Erythroblast (primary cell): Measurements from ENCODE around the gene CEP41.
"Not testable (repeated sequence)": the region's sequence is repeated elsewhere in the genome, so short reads cannot be mapped to it uniquely, and the experiment has no call there.

Experiments
- DNase-seq, 2 experiments: peaks; one replicate each; lab custom pipeline; 2025; lab: John Stamatoyannopoulos, UW
- GATA1 ChIP-seq: IDR thresholded peaks from 2 replicates; pipeline ENCODE4 v1.6.1; 2011; ENCODE audit warnings: low read depth, mild to moderate bottlenecking, control low read depth, low read length, moderate library complexity
- POLR2A ChIP-seq: IDR thresholded peaks from 2 replicates; pipeline ENCODE4 v1.6.1; 2011; ENCODE audit warnings: mild to moderate bottlenecking, low read length

Gene CEP41

DNA sequence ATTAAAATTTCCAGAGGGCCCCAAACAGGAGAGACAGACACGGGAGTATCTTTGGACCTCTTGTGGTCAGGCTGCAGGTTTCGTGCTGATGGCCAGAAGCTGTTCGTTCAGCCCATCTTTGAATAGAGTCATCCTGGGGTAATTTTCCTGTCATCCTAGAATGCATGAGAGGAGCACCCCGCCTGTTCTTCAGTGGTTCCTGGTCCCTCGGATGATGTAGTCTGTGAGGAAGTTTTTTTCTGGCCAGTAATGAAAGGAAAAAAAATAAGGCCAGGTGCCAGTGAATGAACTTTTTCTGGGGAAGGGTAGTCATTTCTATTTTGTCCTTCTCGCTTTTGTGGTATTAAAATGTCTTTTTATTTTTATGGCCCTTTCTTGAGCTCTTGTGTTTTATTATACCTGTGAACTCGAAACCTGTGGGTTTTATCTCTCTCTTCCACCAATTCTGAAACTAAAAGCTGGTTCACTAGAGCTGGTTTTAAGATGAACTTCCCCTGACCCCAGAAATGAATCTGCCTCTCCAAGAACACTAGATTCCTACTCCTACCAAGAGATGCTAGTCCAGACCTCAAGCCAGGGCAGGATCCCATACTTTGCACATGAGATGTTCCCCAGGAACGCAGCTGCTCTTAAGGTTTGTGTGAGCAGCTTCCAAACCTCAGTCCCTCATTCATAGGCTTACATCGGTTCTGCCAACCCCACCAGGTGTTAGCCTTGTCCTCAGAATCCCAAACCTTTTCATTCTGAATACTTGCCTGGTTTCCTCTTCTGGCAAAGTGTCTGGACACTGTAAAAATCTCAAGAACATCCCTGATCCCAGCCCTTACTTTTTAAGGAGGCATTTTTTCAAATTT is 35.7 kb upstream of the CEP41 start:
- no peak for DNase-seq
- no peak for TF ChIP-seq GATA1
- no peak for TF ChIP-seq POLR2A

DNA sequence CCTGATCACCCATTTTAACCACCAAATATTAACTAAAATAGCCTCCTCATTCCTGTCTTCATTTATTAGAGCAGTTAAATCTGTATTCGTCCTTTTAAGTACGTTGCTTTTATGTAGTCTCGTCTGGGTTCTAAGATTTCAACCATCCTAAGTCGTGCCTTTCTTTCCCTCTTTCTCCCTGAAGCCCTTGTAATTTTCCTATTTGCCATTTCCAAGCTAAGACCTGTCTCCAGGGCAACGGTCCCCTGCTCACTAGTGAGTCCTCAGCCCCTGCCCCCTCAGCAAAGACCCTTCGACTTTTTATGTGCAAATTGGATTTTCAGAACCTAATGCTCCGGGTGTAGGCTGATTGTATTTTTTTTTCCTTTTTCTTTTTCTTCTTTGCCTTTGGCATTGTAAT is 35.0 kb upstream of the CEP41 start:
- DNase-seq: no peak
- TF ChIP-seq POLR2A: no peak
- no peak for TF ChIP-seq GATA1

DNA sequence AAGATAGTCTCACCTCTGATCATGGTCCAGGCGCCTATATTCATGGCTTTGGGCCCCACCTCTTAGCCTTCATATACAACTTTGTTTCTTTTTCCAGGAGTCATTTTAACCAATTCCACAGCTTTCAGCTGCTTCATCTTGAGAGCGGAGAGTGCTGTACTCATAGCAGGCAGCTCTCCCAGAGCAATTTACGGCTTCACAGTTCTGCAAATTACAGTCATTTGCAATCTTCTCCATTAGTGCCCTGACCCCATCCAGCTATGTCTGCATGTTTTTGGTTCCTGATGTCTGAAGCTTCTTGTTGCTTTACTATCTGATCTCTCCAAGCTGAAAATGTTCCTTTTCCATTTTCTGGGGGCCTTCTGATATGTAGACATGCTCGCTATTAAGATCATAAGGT is 33.1 kb upstream of the CEP41 start:
- TF ChIP-seq GATA1 (no peak), POLR2A (no peak)
- DNase-seq: no peak

DNA sequence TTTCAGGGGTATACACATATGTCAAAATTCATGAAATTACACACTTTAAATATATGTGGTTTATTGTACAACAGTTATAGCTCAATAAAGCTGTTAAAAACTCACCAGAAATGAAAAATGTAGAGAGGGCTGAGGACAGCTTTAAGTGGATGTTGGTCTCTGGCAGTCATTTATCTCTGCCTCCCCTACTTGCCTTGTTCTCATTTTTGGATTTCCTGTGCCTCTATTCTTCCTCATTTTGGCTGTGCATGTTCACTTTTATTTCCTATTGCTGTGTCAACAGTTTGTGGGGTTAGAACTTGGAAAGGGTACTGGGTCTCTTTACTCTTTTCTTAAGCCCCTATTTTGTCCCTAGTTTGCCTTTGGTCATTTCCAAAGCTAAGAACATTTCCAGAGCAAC is 32.5 kb upstream of the CEP41 start:
- TF ChIP-seq GATA1: no peak
- TF ChIP-seq POLR2A: no peak
- DNase-seq: no peak

DNA sequence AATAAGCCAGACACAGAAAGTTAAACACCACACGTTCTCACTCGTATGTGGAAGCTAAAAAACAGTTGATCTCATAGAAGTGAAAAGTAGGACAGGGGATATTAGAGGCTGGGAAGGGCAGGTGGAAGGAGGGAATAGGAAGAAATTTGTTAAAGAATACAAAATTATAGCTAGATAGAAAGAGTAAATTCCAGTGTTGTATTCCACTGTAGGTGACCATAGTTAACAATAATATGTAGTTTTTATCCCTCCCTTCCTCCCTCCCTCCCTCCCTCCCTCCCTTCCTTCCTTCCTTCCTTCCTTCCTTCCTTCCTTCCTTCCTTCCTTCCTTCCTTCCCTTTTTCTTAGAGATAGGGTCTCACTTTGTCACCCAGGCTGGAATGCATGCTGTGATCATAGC is 31.2 kb upstream of the CEP41 start:
- TF ChIP-seq POLR2A (no peak), GATA1 (no peak)

DNA sequence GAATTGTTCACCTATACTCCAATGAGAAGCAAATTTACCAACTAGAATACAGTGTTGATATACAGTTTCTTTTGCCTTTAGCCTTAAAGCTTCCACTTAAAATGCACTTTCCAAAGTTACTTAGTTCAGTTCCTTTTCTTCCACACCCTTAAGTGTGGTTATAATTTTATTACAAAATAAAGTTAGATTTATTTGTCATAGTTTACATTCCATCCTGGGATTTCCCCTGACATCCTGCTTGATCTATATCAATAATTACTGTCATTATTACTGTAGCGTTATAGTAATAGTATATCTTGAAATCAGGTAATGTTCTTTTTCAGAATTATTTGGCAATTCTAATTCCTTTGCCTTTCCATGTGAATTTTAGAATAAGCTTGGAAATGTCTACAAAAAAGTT is 27.8 kb upstream of the CEP41 start:
- TF ChIP-seq GATA1 (no peak), POLR2A (no peak)
- no peak for DNase-seq

More for the DNA sequence above, 31.2 kb upstream of the CEP41 start:
- no peak for DNase-seq

DNA sequence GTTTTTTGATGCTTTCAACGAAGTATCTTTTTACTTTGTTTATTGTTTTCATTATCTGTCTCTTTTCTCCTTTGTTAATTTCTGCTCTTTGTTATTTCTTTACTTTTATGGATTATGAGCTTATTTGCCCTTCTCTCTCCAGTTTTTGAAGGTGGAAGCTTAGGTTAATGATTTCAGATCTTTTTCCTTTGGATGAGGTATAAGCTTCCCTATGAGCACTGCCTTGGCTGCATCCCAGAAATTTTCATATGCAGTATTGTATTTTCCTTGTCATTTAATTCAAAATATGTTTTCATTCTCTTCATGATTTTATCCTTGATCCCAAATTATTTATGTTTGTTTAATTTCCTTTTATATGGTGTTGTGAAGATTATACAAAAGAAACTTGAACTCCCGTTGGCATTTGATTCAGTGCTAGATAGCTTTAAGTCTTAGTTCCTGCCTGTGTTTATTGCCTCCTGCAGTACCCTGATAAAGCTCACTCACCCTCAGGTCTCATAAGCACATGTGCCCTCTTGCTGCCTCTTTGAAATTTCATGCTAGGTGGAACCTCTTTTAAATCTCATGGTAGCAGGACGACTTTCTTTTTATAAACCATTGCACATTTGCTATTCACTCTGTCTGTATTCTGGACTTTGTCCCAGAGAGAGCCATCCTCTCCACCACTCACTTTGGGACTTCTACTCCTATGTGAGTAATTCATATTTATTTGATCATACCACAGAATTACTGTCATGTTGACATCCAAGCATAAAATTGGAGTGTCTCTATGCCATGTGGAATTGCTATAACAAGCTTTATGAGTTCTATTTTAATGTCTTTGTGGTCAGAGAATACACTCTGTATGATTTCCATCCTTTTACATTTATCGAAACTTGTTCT is 23.0 kb upstream of the CEP41 start:
- DNase-seq: peak; percentile 63 to 86
- TF ChIP-seq POLR2A: no peak
- TF ChIP-seq GATA1: no peak

DNA sequence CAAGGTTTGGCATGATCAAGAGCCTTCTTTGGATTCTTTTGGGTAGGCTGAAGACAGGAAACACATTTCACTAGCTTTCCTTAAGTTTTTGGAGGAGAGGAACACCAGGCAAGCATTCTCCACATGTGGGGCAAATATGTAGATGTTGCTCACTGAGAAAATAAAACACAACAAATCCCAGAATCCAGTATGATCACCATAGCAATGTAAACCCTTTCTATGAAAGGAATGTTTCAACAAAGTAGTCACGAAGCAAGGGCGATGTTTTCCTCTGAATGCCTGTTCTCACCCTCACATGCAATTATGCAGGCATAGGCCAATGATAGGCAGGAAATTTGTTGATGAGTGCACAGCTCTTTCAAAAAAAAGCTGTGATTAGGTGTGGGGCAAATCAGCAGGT is 20.5 kb upstream of the CEP41 start:
- no peak for TF ChIP-seq GATA1
- no peak for DNase-seq

DNA sequence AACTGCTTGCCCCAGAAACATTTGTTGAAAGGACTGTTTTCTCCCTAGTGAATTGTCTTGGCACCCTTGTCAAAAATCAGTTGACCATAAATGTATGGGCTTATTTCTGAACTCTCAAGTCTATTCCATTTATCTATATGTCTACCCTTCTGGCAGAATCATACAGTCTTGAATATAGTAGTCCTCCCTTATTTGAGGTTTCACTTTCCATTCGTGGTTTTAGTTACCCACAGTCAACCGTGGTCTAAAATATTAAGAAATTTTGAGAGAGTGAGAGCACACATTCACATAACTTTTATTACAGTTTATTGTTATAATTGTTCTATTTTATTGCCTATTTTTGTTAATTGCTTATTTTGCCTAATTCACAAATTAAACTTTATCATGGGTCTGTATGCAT is 17.4 kb upstream of the CEP41 start:
- TF ChIP-seq POLR2A: no peak
- no peak for TF ChIP-seq GATA1
- DNase-seq: no peak

DNA sequence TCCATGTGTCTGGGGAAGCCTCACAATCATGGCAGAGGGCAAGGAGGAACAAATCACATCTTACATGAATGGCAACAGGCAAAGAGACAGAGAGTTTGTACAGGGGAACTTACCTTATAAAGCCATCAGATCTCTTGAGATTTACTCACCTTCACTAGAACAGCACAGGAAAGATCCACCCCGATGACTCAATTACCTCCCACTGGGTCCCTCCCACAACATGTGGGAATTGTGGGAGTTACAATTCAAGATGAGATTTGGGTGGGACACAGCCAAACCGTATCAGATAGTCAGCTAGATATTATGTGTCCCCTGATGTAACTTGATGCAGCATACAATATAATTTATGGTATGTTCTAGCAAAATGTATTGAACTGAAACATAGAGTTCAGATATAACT is 14.1 kb upstream of the CEP41 start:
- no peak for DNase-seq
- TF ChIP-seq GATA1 (no peak), POLR2A (no peak)

DNA sequence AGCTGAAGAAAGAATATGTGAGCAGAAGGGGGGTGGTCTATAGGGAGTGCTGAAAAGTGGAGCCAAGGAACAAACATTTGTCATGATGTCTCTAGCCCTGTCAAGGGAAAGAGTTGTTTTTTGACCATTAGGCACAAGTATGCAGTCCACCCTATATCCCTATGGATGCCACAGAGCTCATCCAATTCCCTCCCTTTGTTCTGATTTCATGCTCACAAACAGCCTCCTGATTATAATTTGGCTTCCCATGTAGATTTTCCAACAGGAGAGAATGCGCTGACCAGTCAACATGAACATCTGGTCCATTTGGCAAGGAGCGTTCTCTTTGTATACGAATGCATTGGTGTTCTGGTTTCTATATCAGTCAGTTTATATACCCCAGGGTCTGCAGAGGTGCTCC is 12.1 kb upstream of the CEP41 start:
- no peak for DNase-seq
- no peak for TF ChIP-seq GATA1
- TF ChIP-seq POLR2A: no peak

DNA sequence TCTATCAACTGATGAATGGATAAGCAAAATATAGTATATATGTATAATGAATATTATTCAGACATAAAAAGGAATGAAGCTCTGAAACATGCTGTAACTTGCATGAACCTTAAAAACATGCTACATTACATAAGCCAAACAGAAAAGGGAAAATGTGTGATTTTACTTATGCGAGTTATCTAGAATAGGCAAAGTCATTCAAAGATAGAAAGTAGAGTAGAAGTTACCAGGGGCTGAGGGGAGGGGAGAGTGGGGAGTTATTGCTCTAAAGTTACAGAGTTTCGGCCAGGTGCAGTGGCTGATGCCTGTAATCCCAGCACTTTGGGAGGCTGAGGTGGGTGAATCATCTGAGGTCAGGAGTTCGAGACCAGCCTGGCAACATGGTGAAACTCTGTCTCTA is 10.5 kb upstream of the CEP41 start:
- not testable (repeated sequence) for DNase-seq

DNA sequence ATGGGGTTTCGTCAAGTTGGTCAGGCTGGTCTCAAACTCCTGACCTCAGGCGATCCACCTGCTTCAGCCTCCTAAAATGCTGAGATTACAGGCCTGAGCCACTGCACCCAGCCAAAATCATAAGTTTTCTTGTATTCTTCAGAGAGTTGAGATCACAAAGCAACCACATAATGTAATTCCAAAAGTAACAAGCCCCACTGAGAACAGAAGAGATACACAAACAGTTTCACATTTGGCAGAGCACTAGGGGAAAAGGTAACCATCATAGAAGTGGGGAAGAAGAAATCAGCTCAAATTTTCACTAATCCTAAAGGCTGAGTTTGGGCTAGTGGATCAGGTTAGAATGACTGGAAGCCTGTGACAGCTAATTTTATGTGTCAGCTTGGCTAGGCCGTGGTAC is 5.4 kb upstream of the CEP41 start:
- no peak for DNase-seq

DNA sequence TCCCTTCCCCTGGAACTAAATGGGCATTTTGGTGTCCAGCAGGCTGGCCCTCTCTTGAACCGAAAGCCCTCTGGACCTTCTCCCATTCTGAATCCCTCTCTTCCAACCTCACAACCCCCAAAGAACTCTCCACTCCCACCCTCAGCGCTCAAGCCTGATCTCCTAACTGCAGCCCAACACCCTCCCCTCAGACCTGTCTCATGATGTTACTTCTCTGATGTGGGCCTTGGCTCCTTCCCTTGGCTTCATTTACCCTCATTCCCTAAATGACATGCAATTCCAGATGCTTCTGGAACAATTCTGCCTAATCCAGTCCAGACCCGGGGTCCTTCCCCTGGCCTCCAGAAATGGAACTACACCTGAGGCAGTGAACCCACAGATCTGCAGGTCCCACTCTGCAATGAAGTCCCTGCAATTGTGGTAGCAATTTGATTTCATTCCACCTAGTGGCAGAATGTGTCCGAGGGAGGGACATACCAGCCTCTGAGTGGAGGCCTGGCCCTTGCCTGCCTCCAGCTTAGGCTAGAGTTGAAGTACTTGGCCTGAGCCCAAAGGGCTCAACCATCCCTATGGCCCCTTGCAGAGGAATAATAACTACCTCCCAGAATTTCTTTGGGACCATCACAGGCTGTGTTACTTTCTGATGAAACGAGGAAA is 4.1 kb upstream of the CEP41 start:
- DNase-seq: peak in 1 of 2 experiments; percentile 3

More for the DNA sequence above, 5.4 kb upstream of the CEP41 start:
- TF ChIP-seq POLR2A (no peak), GATA1 (no peak)

DNA sequence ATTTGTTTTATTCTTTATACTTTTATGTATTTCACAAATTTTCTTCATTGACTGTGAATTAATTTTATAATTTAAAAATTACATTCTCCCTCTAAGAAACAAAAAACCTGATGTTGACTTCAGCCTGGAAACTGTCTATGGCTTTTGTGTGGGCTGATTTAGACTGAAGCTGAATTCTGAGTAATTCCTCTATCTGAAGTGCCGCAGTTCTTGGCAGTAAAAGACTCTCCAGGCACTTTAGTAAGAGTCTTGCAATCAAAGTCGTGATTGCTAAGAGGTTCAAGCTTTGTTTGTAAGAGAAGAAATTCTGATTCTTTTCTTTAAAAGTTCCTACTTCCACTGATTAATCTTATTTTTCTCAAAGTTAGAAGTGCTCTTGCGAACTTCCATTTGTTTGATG is 3.4 kb upstream of the CEP41 start:
- no peak for DNase-seq
- no peak for TF ChIP-seq POLR2A
- TF ChIP-seq GATA1: no peak

More for the DNA sequence above, 4.1 kb upstream of the CEP41 start:
- TF ChIP-seq GATA1: no peak
- no peak for TF ChIP-seq POLR2A
